HAP-1 (cell line): ENCODE results near the gene AKAP7.
A peak's percentile ranks its signal among the peaks of the same experiment; 100 is the strongest.

ENCODE experiments used
- DNase-seq, 2 experiments: peaks; one replicate each; pipeline ENCODE4 v3.0.0-alpha.2; 2016 to 2020; ENCODE audit warnings: low spot score in 2 of 2
- H3K27me3 ChIP-seq: fragments of 250-450 bp; sonication (Bioruptor Pico); 2 replicates; pipeline ENCODE4 v1.5.1; 2020; ENCODE audit warnings: low read depth, mild to moderate bottlenecking, moderate library complexity
- H3K36me3 ChIP-seq: fragments of 250-450 bp; sonication (Bioruptor Pico); replicated peaks from 2 replicates; pipeline ENCODE4 v1.5.1; 2020; ENCODE audit warnings: mild to moderate bottlenecking
- H3K4me1 ChIP-seq: fragments of 250-450 bp; sonication (Bioruptor Pico); 2 replicates; pipeline ENCODE4 v1.5.1; 2020; ENCODE audit warnings: mild to moderate bottlenecking
- H3K4me3 ChIP-seq: fragments of 250-450 bp; sonication (Bioruptor Pico); 2 replicates; pipeline ENCODE4 v1.5.1; 2020; ENCODE audit warnings: mild to moderate bottlenecking, moderate library complexity
- H3K9me3 ChIP-seq: fragments of 250-450 bp; sonication (Bioruptor Pico); 2 replicates; pipeline ENCODE4 v1.5.1; 2020; ENCODE audit warnings: mild to moderate bottlenecking, moderate library complexity
- in situ Hi-C: fragments of 300-500 bp; cut with MboI; formaldehyde crosslinking; loops from 3 replicates; pipeline ENCODE4 v1.14.3; 2020; ENCODE audit warnings: low sequenced_read_pairs, inconsistent platforms, mixed read lengths

AKAP7 gene

GRCh38 chr6:131117878-131118277, 17.4 kb upstream of the AKAP7 start:
- Histone ChIP-seq H3K36me3 (no peaks in the 10 kb centered on the region), H3K4me3 (no peak overlapping the region), H3K9me3 (no peaks in the 10 kb centered on the region), H3K4me1 (peaks cover 8% of the 10 kb centered on the region), H3K27me3 (no peaks in the 10 kb centered on the region)
- DNase-seq, result no peak
- in situ Hi-C loops, result no loop called here

DNA sequence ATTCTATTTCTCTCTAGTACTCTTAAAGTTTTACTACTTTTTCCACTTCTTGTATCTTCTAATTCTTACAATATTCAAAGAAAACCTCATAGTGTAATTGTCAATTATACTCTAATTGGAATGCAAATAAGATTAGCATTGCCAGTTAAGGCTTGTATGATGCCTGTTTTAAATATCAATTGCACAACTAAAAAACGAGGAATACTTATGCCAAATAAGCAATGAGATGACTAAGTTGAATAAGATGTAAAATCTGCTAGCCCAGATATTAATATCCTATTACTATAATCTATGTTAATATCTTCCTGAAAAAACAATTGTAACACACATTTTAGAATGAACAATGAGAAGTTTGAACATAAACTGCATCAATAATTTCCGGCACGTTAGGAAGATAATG, 13.3 kb upstream of the AKAP7 start:
- Histone ChIP-seq H3K4me3 (no peak overlapping the region), H3K9me3 (no peaks in the 10 kb centered on the region), H3K4me1 (peaks cover 8% of the 10 kb centered on the region), H3K36me3 (no peaks in the 10 kb centered on the region), H3K27me3 (no peaks in the 10 kb centered on the region)
- peak in 1 of 2 experiments; percentile 38 for DNase-seq
- in situ Hi-C loops, result loop anchor here (5.0 kb wide), 1 partner anchor 235 kb away; no protein-coding TSS in a partner anchor

GRCh38 chr6:131122516-131122915, 12.8 kb upstream of the AKAP7 start:
- Histone ChIP-seq H3K9me3 (no peaks in the 10 kb centered on the region), H3K27me3 (no peaks in the 10 kb centered on the region), H3K4me1 (peaks cover 8% of the 10 kb centered on the region), H3K4me3 (no peak overlapping the region), H3K36me3 (no peaks in the 10 kb centered on the region)
- no peak for DNase-seq
- in situ Hi-C loops, result loop anchor here (5.0 kb wide), 1 partner anchor 235 kb away; no protein-coding TSS in a partner anchor

DNA sequence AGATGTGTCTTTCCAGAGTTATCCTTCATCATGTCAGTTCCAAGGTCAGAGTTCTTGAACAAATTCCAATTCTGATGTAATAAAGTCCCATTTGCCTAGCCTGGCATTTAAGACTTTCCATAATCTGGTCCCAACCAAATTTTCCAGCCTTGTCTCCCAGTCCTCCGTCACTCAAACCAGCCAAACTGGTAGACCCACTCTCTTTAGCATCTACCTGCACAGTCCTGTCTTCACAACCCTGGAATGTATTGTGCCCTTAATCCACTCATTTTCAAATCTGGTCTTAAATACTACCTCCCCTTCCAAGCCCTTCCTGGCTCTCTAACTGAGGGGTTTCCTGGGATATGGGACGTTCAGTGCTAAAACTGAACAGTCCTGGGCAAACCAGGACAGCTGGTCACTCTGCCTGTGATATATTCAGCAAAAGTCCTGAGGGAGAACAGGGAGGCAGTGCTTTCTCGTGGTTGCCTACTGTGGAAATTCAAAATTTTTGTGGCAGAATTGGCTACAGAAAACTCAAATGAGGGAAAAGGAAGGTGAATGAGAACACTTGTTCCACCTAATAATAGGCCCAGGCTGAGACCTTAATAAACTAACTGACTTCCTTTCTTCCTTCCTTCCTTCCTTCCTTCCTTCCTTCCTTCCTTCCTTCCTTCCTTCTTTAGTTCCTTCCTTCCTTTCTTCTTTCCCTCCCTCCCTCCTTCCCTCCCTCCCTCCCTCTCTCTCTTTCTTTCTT, 10.8 kb upstream of the AKAP7 start:
- in situ Hi-C loops, result loop anchor here (5.0 kb wide), 1 partner anchor 237 kb away; no protein-coding TSS in a partner anchor
- H3K27me3 ChIP-seq, result no peaks in the 10 kb centered on the region
- no peak for DNase-seq
- peaks cover 8% of the 10 kb centered on the region for H3K4me1 ChIP-seq
- no peaks in the 10 kb centered on the region for H3K36me3 ChIP-seq
- H3K4me3 ChIP-seq, result no peak overlapping the region
- H3K9me3 ChIP-seq, result no peaks in the 10 kb centered on the region

GRCh38 chr6:131125431-131125830, 9.8 kb upstream of the AKAP7 start:
- no peak for DNase-seq
- H3K4me1 ChIP-seq, result peaks cover 8% of the 10 kb centered on the region
- in situ Hi-C loops, result no loop called here

GRCh38 chr6:131129689-131130553, 5.3 kb upstream of the AKAP7 start:
- peaks cover 8% of the 10 kb centered on the region for H3K4me1 ChIP-seq
- H3K27me3 ChIP-seq, result no peaks in the 10 kb centered on the region
- H3K4me3 ChIP-seq, result no peak overlapping the region
- peaks cover 3% of the 10 kb centered on the region; the same call in 1 of the 2 replicates for H3K9me3 ChIP-seq
- no peak for DNase-seq
- H3K36me3 ChIP-seq, result no peaks in the 10 kb centered on the region
- in situ Hi-C loops, result no loop called here

More at GRCh38 chr6:131125431-131125830, 9.8 kb upstream of the AKAP7 start:
- Histone ChIP-seq H3K27me3 (no peaks in the 10 kb centered on the region), H3K9me3 (no peaks in the 10 kb centered on the region), H3K36me3 (no peaks in the 10 kb centered on the region), H3K4me3 (no peak overlapping the region)

DNA sequence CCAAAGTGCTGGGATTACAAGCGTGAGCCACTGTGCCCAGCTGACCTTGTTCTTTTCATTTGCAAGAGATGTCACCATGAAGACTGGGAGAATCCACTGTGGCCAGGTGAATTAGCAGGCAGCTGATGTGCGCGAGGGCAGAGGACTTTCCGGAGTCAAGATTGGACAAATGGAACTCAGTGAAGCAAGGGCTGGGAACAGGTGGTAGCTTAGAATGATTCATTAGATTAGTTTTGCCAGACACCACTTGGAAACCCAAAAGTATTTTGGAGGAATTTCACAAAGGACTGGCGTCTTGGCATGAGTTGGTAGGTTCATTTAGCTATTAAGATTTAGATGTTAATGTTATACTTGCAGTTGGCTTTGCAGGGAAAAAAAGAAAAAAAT, 4.7 kb upstream of the AKAP7 start:
- no peak for DNase-seq
- in situ Hi-C loops, result no loop called here

GRCh38 chr6:131132360-131132759, 2.9 kb upstream of the AKAP7 start:
- Histone ChIP-seq H3K36me3 (no peaks in the 10 kb centered on the region), H3K4me3 (no peak overlapping the region), H3K9me3 (peaks cover 3% of the 10 kb centered on the region; the same call in 1 of the 2 replicates), H3K27me3 (no peaks in the 10 kb centered on the region), H3K4me1 (peaks cover 16% of the 10 kb centered on the region)
- in situ Hi-C loops, result no loop called here
- no peak for DNase-seq

More for the DNA sequence above, 4.7 kb upstream of the AKAP7 start:
- Histone ChIP-seq H3K4me3 (no peak overlapping the region), H3K36me3 (no peaks in the 10 kb centered on the region), H3K27me3 (no peaks in the 10 kb centered on the region), H3K9me3 (peaks cover 3% of the 10 kb centered on the region; the same call in 1 of the 2 replicates), H3K4me1 (peaks cover 10% of the 10 kb centered on the region)

DNA sequence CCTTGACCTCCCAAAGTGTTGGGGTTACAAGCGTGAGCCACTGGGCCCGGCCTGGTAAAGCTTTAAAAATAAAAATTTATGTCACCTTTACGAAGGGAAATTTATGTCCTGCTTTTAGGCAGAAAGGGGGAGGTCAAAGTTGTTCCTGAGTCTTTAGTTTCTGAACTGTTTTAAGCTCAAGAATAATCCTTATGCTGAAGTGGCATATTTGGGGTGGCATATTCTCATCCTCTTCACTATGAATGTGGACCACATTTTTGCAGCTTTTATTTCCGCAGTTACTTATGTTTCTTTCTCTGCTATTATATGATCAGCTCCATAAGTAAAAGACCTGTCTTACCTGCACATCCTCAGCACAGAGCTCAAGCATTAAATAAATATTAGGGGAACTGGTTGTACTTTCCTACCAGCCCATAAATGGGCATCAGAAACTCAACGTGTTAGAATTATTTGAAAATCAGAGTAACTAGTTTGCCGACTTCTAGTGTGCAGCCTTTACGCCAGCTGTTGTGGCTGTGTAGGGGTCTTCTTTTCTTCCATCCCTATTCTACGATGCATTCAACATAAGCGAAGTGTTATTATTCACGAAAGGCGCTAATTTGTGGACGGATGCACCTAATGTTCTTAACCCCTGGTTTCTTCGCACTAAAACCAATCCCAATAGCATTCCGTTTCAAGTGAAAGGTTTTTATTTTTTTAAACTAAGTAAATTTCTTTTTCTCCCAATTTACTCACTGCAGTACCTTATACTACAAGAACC, 867 bp upstream of the AKAP7 start:
- Histone ChIP-seq H3K9me3 (peaks cover 3% of the 10 kb centered on the region; the same call in 1 of the 2 replicates), H3K36me3 (no peaks in the 10 kb centered on the region), H3K4me3 (no peak overlapping the region; the same call in 1 of the 2 replicates), H3K27me3 (no peaks in the 10 kb centered on the region), H3K4me1 (peaks cover 16% of the 10 kb centered on the region)
- DNase-seq, result no peak
- in situ Hi-C loops, result no loop called here

DNA sequence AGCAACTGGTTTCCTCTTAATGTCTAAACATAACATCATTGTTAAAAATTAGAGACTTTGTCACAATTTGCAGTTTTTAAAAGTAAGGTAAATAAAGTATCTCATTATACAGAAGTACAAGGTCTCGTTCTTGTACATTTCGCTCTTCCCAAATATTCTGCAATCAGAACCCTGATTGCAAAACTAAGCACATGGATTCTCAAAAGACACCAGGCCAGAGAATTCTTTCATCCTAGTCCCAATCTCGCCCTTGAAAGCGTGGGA, 355 bp upstream of the AKAP7 start:
- peak overlapping the region; percentile 35 for H3K4me3 ChIP-seq
- H3K27me3 ChIP-seq, result no peaks in the 10 kb centered on the region
- DNase-seq, result peak in 1 of 2 experiments; percentile 36
- H3K36me3 ChIP-seq, result no peaks in the 10 kb centered on the region
- peaks cover 16% of the 10 kb centered on the region for H3K4me1 ChIP-seq
- in situ Hi-C loops, result no loop called here
- peaks cover 3% of the 10 kb centered on the region; the same call in 1 of the 2 replicates for H3K9me3 ChIP-seq

- peaks cover 16% of the 10 kb centered on the region for H3K4me1 ChIP-seq
- in situ Hi-C loops, result no loop called here
- H3K27me3 ChIP-seq, result no peaks in the 10 kb centered on the region
- no peaks in the 10 kb centered on the region for H3K36me3 ChIP-seq
- peak in 1 of 2 experiments; percentile 32 for DNase-seq
- peaks cover 3% of the 10 kb centered on the region; the same call in 1 of the 2 replicates for H3K9me3 ChIP-seq
- peak overlapping the region; percentile 37 for H3K4me3 ChIP-seq
Measured at GRCh38 chr6:131136021-131136786, 937 bp downstream of the AKAP7 start.

DNA sequence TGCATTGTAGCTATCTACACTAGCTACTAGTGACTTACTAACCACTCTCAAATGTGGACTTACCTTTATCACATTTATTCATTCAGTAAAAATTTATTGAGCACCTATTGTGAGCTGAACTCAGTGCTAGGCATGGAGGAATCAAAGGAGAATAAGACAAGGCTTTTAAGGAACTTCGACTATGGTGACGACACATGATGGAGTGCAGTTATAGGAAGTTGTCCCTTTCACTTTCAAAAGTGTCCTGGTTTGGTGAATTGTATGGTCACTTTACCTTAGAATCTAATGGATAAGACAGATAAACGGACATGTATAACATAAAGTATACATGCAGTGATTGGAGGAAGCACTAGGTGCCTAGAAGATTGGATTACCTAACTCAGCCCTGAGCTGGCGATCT, 4.3 kb downstream of the AKAP7 start:
- in situ Hi-C loops, result no loop called here
- Histone ChIP-seq H3K4me1 (peaks cover 11% of the 10 kb centered on the region), H3K27me3 (no peaks in the 10 kb centered on the region), H3K4me3 (no peak overlapping the region), H3K36me3 (no peaks in the 10 kb centered on the region), H3K9me3 (no peaks in the 10 kb centered on the region)
- DNase-seq, result no peak

DNA sequence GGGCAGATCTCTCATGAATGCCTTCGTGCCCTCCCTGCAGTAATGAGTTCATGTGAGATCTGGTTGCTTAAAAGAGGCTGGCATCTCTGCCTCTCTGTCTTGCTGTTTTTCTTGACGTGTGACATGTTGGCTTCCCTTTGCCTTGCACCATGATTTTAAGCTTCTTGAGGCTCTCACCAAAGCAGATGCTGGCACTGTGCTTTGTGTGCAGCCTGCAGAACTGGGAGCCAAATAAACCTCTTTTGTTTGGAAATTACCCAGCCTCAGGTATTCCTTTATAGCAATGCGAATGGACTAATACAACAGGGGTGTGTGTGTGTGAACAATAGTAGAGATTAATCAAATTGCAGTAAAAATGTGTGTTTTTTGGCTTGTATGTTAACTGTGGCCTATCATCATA, 8.1 kb downstream of the AKAP7 start:
- H3K9me3 ChIP-seq, result no peaks in the 10 kb centered on the region
- no peaks in the 10 kb centered on the region for H3K36me3 ChIP-seq
- no peaks in the 10 kb centered on the region for H3K27me3 ChIP-seq
- in situ Hi-C loops, result no loop called here
- H3K4me3 ChIP-seq, result no peak overlapping the region
- no peaks in the 10 kb centered on the region for H3K4me1 ChIP-seq
- no peak for DNase-seq
